ENCODE results near the gene ADAM19.

- TF ChIP-seq POLR2A (IDR thresholded peaks at IDR 0.05; ENCODE audit: low read depth, low read length) (no peak), CTCF (conservative IDR thresholded peaks at IDR 0.05; ENCODE audit: low read depth, low read length) (no peak), MAZ (IDR thresholded peaks at IDR 0.05; ENCODE audit: borderline replicate concordance, low read depth, low read length) (no peak), RAD21 (IDR thresholded peaks at IDR 0.05; ENCODE audit: low read length) (no peak)
Observed at GRCh38 chr5:157533011-157533481, 42.5 kb downstream of the ADAM19 start.
